Measurements from ENCODE around the gene LIN37. TPM values are rescaled to one million over a fixed set of nuclear protein-coding genes. Genes with fewer than 3 reads are reported as not detected.

The LIN37 gene
- total and polyA plus RNA-seq, 2 of the 13 experiments (the other 11 are each of a cell fraction or from before 2014, with no cell fraction given) = 6.3 to 8.7 TPM

DNA sequence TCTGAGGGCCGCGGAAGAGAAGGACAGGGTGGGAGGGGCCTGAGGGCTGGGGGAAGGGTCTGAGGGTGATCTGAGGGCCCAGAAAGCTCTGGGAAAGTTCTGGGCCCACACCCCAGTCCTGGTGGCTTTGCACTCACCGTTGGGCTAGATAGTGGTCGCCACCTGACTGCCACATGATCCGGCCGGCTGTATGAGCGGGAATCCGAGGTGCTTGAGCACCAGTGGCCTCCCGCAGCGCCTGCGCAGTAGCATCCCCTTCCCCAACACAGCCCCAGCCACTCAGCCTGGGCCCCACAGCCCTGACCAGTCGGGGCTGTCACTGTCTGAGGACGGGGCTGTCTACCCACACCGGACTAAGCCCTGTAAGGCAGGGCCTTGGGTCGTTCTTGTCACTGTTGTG, 49.3 kb downstream of the LIN37 start (continued):
- 0 out of 2 replicates have a peak, but pooled peaks have one; percentile 15 for TF ChIP-seq ZBTB38 (CRISPR knock-in tag; IDR thresholded peaks at IDR 0.05)
- TF ChIP-seq, protein P1, sequence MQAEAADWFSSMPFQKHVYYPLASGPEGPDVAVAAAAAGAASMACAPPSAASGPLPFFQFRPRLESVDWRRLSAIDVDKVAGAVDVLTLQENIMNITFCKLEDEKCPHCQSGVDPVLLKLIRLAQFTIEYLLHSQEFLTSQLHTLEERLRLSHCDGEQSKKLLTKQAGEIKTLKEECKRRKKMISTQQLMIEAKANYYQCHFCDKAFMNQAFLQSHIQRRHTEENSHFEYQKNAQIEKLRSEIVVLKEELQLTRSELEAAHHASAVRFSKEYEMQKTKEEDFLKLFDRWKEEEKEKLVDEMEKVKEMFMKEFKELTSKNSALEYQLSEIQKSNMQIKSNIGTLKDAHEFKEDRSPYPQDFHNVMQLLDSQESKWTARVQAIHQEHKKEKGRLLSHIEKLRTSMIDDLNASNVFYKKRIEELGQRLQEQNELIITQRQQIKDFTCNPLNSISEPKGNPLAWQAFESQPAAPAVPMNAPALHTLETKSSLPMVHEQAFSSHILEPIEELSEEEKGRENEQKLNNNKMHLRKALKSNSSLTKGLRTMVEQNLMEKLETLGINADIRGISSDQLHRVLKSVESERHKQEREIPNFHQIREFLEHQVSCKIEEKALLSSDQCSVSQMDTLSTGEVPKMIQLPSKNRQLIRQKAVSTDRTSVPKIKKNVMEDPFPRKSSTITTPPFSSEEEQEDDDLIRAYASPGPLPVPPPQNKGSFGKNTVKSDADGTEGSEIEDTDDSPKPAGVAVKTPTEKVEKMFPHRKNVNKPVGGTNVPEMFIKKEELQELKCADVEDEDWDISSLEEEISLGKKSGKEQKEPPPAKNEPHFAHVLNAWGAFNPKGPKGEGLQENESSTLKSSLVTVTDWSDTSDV (CRISPR knock-in tag; IDR thresholded peaks at IDR 0.05) = 0 out of 2 replicates have a peak, but pooled peaks have one; percentile 75
- 0 out of 2 replicates have a peak, but pooled peaks have one; percentile 40 for TF ChIP-seq SP4 (CRISPR knock-in tag; IDR thresholded peaks at IDR 0.05)
- TF ChIP-seq KDM2A (CRISPR knock-in tag; IDR thresholded peaks at IDR 0.05; ENCODE audit: borderline replicate concordance, low read depth) = peak; percentile 93
- 0 out of 2 replicates have a peak, but pooled peaks have one; percentile 14 for TF ChIP-seq NFYB (CRISPR knock-in tag; IDR thresholded peaks at IDR 0.05)
- TF ChIP-seq ZNF501 (CRISPR knock-in tag; IDR thresholded peaks at IDR 0.05) = peak; percentile 46
- TF ChIP-seq MLLT10 (CRISPR knock-in tag; IDR thresholded peaks at IDR 0.05) = no peak
- peak; percentile 83; the same call in 1 of the 2 replicates for TF ChIP-seq NFKB2 (CRISPR knock-in tag; IDR thresholded peaks at IDR 0.05; ENCODE audit: borderline replicate concordance)
- TF ChIP-seq NFE2L1 (CRISPR knock-in tag; IDR thresholded peaks at IDR 0.05; ENCODE audit: borderline replicate concordance) = no peak; the same call in 1 of the 2 replicates
- TF ChIP-seq, protein P2, sequence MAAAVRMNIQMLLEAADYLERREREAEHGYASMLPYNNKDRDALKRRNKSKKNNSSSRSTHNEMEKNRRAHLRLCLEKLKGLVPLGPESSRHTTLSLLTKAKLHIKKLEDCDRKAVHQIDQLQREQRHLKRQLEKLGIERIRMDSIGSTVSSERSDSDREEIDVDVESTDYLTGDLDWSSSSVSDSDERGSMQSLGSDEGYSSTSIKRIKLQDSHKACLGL (CRISPR knock-in tag; IDR thresholded peaks at IDR 0.05) = peak; percentile 71; the same call in 1 of the 2 replicates
- TF ChIP-seq, protein P3, sequence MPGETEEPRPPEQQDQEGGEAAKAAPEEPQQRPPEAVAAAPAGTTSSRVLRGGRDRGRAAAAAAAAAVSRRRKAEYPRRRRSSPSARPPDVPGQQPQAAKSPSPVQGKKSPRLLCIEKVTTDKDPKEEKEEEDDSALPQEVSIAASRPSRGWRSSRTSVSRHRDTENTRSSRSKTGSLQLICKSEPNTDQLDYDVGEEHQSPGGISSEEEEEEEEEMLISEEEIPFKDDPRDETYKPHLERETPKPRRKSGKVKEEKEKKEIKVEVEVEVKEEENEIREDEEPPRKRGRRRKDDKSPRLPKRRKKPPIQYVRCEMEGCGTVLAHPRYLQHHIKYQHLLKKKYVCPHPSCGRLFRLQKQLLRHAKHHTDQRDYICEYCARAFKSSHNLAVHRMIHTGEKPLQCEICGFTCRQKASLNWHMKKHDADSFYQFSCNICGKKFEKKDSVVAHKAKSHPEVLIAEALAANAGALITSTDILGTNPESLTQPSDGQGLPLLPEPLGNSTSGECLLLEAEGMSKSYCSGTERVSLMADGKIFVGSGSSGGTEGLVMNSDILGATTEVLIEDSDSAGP (CRISPR knock-in tag; IDR thresholded peaks at IDR 0.05; ENCODE audit: borderline replicate concordance) = peak; percentile 37; the same call in 1 of the 2 replicates
- TF ChIP-seq MZF1 (CRISPR knock-in tag; IDR thresholded peaks at IDR 0.05; ENCODE audit: borderline replicate concordance) = no peak
- TF ChIP-seq ZNF430 (CRISPR knock-in tag; IDR thresholded peaks at IDR 0.05) = peak; percentile 78
- 0 out of 2 replicates have a peak, but pooled peaks have one; percentile 10 for TF ChIP-seq GATAD1 (CRISPR knock-in tag; IDR thresholded peaks at IDR 0.05)
- TF ChIP-seq, protein P4, sequence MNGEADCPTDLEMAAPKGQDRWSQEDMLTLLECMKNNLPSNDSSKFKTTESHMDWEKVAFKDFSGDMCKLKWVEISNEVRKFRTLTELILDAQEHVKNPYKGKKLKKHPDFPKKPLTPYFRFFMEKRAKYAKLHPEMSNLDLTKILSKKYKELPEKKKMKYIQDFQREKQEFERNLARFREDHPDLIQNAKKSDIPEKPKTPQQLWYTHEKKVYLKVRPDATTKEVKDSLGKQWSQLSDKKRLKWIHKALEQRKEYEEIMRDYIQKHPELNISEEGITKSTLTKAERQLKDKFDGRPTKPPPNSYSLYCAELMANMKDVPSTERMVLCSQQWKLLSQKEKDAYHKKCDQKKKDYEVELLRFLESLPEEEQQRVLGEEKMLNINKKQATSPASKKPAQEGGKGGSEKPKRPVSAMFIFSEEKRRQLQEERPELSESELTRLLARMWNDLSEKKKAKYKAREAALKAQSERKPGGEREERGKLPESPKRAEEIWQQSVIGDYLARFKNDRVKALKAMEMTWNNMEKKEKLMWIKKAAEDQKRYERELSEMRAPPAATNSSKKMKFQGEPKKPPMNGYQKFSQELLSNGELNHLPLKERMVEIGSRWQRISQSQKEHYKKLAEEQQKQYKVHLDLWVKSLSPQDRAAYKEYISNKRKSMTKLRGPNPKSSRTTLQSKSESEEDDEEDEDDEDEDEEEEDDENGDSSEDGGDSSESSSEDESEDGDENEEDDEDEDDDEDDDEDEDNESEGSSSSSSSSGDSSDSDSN (CRISPR knock-in tag; IDR thresholded peaks at IDR 0.05) = no peak
- TF ChIP-seq ZNF382 (CRISPR knock-in tag; IDR thresholded peaks at IDR 0.05; ENCODE audit: borderline replicate concordance) = no peak
- TF ChIP-seq KLF6 (CRISPR knock-in tag; IDR thresholded peaks at IDR 0.05) = 0 out of 2 replicates have a peak, but pooled peaks have one; percentile 35
- TF ChIP-seq HOXA5 (CRISPR knock-in tag; IDR thresholded peaks at IDR 0.05) = 0 out of 2 replicates have a peak, but pooled peaks have one; percentile 55
